AG04449 (cell line): ENCODE results near the gene PHAX.
A peak's percentile ranks its signal among the peaks of the same experiment; 100 is the strongest.
"Not testable (repeated sequence)": the region's sequence is repeated elsewhere in the genome, so short reads cannot be mapped to it uniquely, and the experiment has no call there.

Source experiments
- CTCF ChIA-PET: fragments of 350-600 bp; formaldehyde crosslinking; extraction: SDS; loops from one replicate; lab custom pipeline; 2021; ENCODE audit warnings: antibody characterized with exemption; lab: Yijun Ruan, JAX
- POLR2A ChIA-PET: fragments of 400-600, 350-600 bp; formaldehyde crosslinking; extraction: SDS; loops from one replicate; lab custom pipeline; 2020; ENCODE audit warnings: antibody characterized with exemption, inconsistent platforms; lab: Yijun Ruan, JAX
- DNase-seq: peaks from one replicate; pipeline ENCODE4 v3.0.0-alpha.2; 2010; ENCODE audit warnings: low read depth, low spot score
- H3K4me3 ChIP-seq: 2 replicates; pipeline ENCODE4 v1.5.1; 2011; ENCODE audit warnings: low read depth, mild to moderate bottlenecking, control low read depth, low read length
- CTCF ChIP-seq: IDR thresholded peaks from one replicate; pipeline ENCODE4 v1.5.1; 2011; ENCODE audit warnings: mild to moderate bottlenecking, moderate library complexity, low read length, control low read depth, inconsistent platforms; ENCODE audit not compliant: insufficient read depth; ENCODE audit errors: missing control alignments

Gene PHAX

DNA sequence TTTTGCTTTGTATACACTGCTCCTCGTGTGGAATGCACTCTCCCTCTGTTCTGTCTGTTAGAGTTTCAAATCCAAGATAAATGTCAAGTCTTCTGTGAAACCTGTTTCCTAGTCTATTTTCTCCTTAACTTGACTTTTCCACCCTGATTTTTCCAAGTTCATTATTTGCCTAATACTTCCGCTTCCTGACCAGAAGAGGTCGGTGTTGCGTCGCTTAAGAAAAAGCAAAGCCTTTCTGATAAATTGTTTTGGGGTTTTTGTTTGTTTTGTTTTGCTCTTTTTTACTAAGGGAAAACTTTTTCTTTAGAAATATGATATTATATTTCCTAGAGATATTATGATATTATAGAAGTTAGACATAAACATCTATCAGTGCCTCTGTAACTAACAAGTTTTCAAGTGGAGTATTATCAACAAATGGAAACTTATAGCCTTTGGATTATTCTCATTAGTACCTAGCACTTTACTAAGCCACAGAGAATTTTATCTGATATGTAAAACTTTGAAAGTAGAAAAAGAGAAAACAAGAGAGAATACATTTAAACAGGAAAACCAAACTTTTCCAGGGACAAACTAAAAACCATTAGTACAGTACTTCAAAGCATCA, 55.8 kb downstream of the PHAX start:
- no peak overlapping the region for H3K4me3 ChIP-seq
- no peak for DNase-seq
- CTCF ChIA-PET: interaction anchor here (0.7 to 9.7 kb wide), 14 partner anchors 9 to 154 kb away, joined by 3 to 209 read pairs (median 8); partner anchors contain the start of gene LMNB1
- peak; percentile 66 for TF ChIP-seq CTCF
- POLR2A ChIA-PET: no interaction called here

DNA sequence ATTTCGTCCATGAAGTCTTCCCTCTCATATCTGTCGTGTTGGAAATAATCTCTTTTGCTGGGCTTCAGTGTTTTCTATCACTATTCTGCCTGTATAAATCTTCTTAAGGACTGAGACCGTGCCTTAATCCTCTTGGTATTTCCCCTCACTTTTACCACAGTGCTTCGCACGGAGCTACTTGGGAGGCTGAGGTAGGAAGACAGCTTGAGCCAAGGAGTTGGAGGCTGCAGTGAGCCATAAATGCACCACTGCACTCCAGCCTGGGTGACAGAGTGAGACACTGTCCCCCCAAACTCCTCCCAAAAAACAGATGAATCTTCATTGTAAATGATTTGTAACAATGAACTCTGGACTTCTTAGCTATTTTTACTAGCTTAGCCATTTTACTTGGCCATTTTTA, 57.8 kb downstream of the PHAX start:
- POLR2A ChIA-PET: no interaction called here
- CTCF ChIA-PET: interaction anchor here (0.6 to 9.7 kb wide), 12 partner anchors 8 to 834 kb away, joined by 3 to 209 read pairs (median 4); partner anchors contain the start of gene LMNB1

GRCh38 chr5:126659805-126660482, 59.2 kb downstream of the PHAX start:
- POLR2A ChIA-PET: interaction anchor here (1.0 kb wide), 1 partner anchor 56 kb away, joined by 3 read pairs; no protein-coding TSS in a partner anchor
- H3K4me3 ChIP-seq: no peak overlapping the region
- no peak for TF ChIP-seq CTCF
- CTCF ChIA-PET: interaction anchor here (0.7 to 9.7 kb wide), 5 partner anchors 11 to 142 kb away, joined by 4 to 209 read pairs (median 47); partner anchors contain the start of gene LMNB1
- no peak for DNase-seq

More for the DNA sequence above, 57.8 kb downstream of the PHAX start:
- no peak for DNase-seq
- TF ChIP-seq CTCF: no peak
- no peak overlapping the region for H3K4me3 ChIP-seq

DNA sequence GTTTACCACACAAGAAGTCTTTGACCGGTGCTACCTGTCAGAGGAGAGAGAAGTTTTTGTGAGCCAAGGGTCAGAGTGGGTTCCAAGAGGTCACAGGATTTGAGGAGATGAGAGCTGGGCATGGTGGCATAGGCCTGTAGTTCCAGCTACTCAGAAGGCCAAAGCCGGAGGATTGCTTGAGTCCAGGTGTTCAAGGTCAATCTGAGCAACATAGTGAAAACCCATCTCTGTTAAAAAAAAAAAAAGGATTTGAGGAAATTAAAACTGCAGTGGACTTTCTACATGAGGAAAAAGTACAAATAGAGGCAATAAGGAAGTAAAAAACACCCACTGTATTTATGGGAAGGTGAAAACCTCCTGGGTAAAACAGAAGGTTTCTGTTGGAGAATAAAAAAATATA, 63.8 kb downstream of the PHAX start:
- ChIA-PET CTCF (interaction anchor here (1.4 to 3.1 kb wide), 2 partner anchors 12 to 116 kb away, joined by 3 to 21 read pairs; no protein-coding TSS in a partner anchor), POLR2A (no interaction called here)
- no peak for DNase-seq
- TF ChIP-seq CTCF: no peak
- no peak overlapping the region for H3K4me3 ChIP-seq

GRCh38 chr5:126670109-126670508, 69.4 kb downstream of the PHAX start:
- CTCF ChIA-PET: interaction anchor here (2.3 kb wide), 1 partner anchor 110 kb away, joined by 6 read pairs; no protein-coding TSS in a partner anchor
- DNase-seq, POLR2A ChIA-PET, H3K4me3 ChIP-seq: not testable (repeated sequence)

- not testable (repeated sequence) for H3K4me3 ChIP-seq
- CTCF ChIA-PET: interaction anchor here (9.3 kb wide), 1 partner anchor 107 kb away, joined by 303 read pairs; the partner anchor contains the start of gene LMNB1
Measured at GRCh38 chr5:126671681-126672080, 70.9 kb downstream of the PHAX start.

DNA sequence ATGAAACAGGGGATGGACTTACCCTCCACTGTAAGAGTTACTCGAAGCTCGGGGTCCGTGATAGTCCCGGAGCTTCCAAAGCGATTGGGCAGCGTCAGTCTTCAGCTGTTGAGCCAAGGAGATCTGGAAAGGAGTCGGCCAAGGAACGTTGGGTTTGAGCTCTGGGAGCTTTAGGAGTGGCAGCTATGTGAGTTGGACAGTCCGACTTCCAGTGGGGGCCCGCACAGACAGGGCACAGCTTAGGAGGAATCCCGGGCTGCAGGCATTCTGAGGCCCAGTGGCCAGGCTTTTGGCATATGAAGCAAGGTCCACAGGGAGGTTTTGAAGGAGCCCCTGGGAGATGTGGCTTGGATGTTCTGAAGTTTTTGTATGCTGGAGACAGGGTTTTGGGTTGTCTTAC, 72.7 kb downstream of the PHAX start:
- DNase-seq: no peak
- POLR2A ChIA-PET: no interaction called here
- CTCF ChIA-PET: interaction anchor here (1.1 to 9.3 kb wide), 5 partner anchors 11 to 136 kb away, joined by 3 to 303 read pairs (median 10); partner anchors contain the start of gene LMNB1
- H3K4me3 ChIP-seq: no peak overlapping the region
- TF ChIP-seq CTCF: no peak

More at GRCh38 chr5:126671681-126672080, 70.9 kb downstream of the PHAX start:
- DNase-seq, POLR2A ChIA-PET: not testable (repeated sequence)
